ENCODE data around the gene PKIB.

Gene PKIB

DNA sequence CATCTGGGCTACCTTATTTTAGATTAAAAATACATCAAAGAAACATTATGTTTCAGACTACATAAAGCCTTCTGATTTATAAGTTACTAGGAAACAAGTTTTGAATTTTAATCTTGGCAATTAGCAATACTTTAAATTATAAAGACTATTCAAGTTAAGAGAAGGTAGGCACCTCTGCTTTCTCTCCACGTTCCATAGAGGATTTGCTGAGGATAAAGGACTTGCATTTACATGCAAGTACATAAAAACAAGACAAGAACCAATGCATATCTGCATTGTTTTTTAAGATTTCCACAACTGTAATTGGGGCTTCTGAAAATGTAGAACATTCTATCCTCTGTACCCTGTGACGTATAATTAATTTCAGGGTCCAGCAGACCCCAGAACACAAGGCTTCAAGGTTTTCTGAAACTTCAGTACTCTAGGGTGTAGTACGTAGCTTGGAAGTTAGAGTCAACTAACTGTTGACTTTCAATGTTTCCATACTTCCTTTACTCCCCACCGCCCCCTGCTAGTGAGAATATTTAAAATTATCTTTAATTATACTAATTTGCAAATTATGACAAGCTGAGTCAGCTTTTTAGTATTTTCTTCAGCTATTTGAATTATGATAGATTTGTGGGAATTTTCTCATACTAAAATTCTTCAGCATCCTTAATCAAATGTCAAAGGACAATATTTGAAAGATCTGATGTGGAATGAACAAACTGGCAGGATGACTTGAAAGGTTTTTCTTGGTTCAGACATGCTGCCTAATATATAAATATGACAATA is 82.8 kb downstream of the PKIB start:
- Histone ChIP-seq H3K9me3 (ENCODE audit: insufficient read depth, low read length) (no peaks in the 10 kb centered on the region), H3K4me3 (ENCODE audit: insufficient read length, low read depth) (no peak overlapping the region), H3K36me3 (ENCODE audit: insufficient read depth, insufficient read length, low read length) (no peaks in the 10 kb centered on the region), H3K27me3 (ENCODE audit: insufficient read depth, insufficient read length) (no peaks in the 10 kb centered on the region), H3K9ac (ENCODE audit: insufficient read length, low read depth) (no peak overlapping the region), H3K4me1 (ENCODE audit: insufficient read depth, insufficient read length) (no peaks in the 10 kb centered on the region)
- no peak for TF ChIP-seq ZNF274 (IDR thresholded peaks at IDR 0.05; ENCODE audit: low read depth, low read length)
- no peak for TF ChIP-seq SUZ12 (IDR thresholded peaks at IDR 0.05; ENCODE audit: extremely low read depth, insufficient read depth, insufficient read length)
- TF ChIP-seq YY1 (IDR thresholded peaks at IDR 0.05; ENCODE audit: insufficient read depth, insufficient read length): no peak
- DNase-seq (ENCODE audit: low read depth, low spot score): no peak

DNA sequence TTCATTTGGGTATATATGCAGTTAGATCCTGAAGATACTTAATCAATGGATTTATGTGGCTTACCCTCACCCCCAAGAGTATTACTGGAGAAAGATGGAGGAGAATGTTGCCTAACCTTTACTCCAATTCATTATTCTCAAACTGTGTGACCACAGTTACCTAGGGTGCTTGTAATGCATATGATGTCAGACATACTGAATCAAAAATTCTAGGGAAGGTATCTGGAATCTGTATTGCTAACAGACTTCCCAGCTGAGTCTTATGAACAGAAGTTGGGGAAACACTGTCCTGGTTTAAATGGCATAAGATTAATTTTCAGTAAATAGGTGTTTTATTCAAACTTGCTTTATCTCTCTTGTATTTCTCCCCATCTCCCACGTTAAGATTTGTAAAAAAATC is 83.9 kb downstream of the PKIB start:
- H3K9me3 ChIP-seq (ENCODE audit: insufficient read depth, low read length): no peaks in the 10 kb centered on the region
- H3K36me3 ChIP-seq (ENCODE audit: insufficient read depth, insufficient read length, low read length): no peaks in the 10 kb centered on the region
- no peak overlapping the region for H3K4me3 ChIP-seq (ENCODE audit: insufficient read length, low read depth)
- TF ChIP-seq ZNF274 (IDR thresholded peaks at IDR 0.05; ENCODE audit: low read depth, low read length) (no peak), YY1 (IDR thresholded peaks at IDR 0.05; ENCODE audit: insufficient read depth, insufficient read length) (no peak), SUZ12 (IDR thresholded peaks at IDR 0.05; ENCODE audit: extremely low read depth, insufficient read depth, insufficient read length) (no peak)
- H3K4me1 ChIP-seq (ENCODE audit: insufficient read depth, insufficient read length): no peaks in the 10 kb centered on the region
- H3K9ac ChIP-seq (ENCODE audit: insufficient read length, low read depth): no peak overlapping the region
- no peaks in the 10 kb centered on the region for H3K27me3 ChIP-seq (ENCODE audit: insufficient read depth, insufficient read length)
- no peak for DNase-seq (ENCODE audit: low read depth, low spot score)

GRCh38 chr6:122694602-122695001 is 84.4 kb downstream of the PKIB start:
- no peak for TF ChIP-seq ZNF274 (IDR thresholded peaks at IDR 0.05; ENCODE audit: low read depth, low read length)
- no peak for TF ChIP-seq YY1 (IDR thresholded peaks at IDR 0.05; ENCODE audit: insufficient read depth, insufficient read length)
- no peak for TF ChIP-seq SUZ12 (IDR thresholded peaks at IDR 0.05; ENCODE audit: extremely low read depth, insufficient read depth, insufficient read length)
- Histone ChIP-seq H3K4me3 (ENCODE audit: insufficient read length, low read depth) (no peak overlapping the region), H3K36me3 (ENCODE audit: insufficient read depth, insufficient read length, low read length) (no peaks in the 10 kb centered on the region), H3K4me1 (ENCODE audit: insufficient read depth, insufficient read length) (no peaks in the 10 kb centered on the region), H3K9ac (ENCODE audit: insufficient read length, low read depth) (no peak overlapping the region), H3K27me3 (ENCODE audit: insufficient read depth, insufficient read length) (no peaks in the 10 kb centered on the region), H3K9me3 (ENCODE audit: insufficient read depth, low read length) (no peaks in the 10 kb centered on the region)
- no peak for DNase-seq (ENCODE audit: low read depth, low spot score)

- H3K4me1 ChIP-seq (ENCODE audit: insufficient read depth, insufficient read length): no peaks in the 10 kb centered on the region
- TF ChIP-seq SUZ12 (IDR thresholded peaks at IDR 0.05; ENCODE audit: extremely low read depth, insufficient read depth, insufficient read length) (no peak), YY1 (IDR thresholded peaks at IDR 0.05; ENCODE audit: insufficient read depth, insufficient read length) (no peak)
- no peaks in the 10 kb centered on the region for H3K9me3 ChIP-seq (ENCODE audit: insufficient read depth, low read length)
- H3K36me3 ChIP-seq (ENCODE audit: insufficient read depth, insufficient read length, low read length): no peaks in the 10 kb centered on the region
- no peak overlapping the region for H3K9ac ChIP-seq (ENCODE audit: insufficient read length, low read depth)
- DNase-seq (ENCODE audit: low read depth, low spot score): no peak
- H3K4me3 ChIP-seq (ENCODE audit: insufficient read length, low read depth): no peak overlapping the region
- H3K27me3 ChIP-seq (ENCODE audit: insufficient read depth, insufficient read length): no peaks in the 10 kb centered on the region
These were observed 85.0 kb downstream of the PKIB start for GRCh38 chr6:122695188-122695587.

- Histone ChIP-seq H3K36me3 (ENCODE audit: insufficient read depth, insufficient read length, low read length) (no peaks in the 10 kb centered on the region), H3K4me1 (ENCODE audit: insufficient read depth, insufficient read length) (no peaks in the 10 kb centered on the region), H3K9ac (ENCODE audit: insufficient read length, low read depth) (no peak overlapping the region), H3K9me3 (ENCODE audit: insufficient read depth, low read length) (no peaks in the 10 kb centered on the region), H3K27me3 (ENCODE audit: insufficient read depth, insufficient read length) (no peaks in the 10 kb centered on the region), H3K4me3 (ENCODE audit: insufficient read length, low read depth) (no peak overlapping the region)
- TF ChIP-seq SUZ12 (IDR thresholded peaks at IDR 0.05; ENCODE audit: extremely low read depth, insufficient read depth, insufficient read length) (no peak), ZNF274 (IDR thresholded peaks at IDR 0.05; ENCODE audit: low read depth, low read length) (no peak), YY1 (IDR thresholded peaks at IDR 0.05; ENCODE audit: insufficient read depth, insufficient read length) (no peak)
- DNase-seq (ENCODE audit: low read depth, low spot score): no peak
These were observed 85.9 kb downstream of the PKIB start for GRCh38 chr6:122696079-122696478.

DNA sequence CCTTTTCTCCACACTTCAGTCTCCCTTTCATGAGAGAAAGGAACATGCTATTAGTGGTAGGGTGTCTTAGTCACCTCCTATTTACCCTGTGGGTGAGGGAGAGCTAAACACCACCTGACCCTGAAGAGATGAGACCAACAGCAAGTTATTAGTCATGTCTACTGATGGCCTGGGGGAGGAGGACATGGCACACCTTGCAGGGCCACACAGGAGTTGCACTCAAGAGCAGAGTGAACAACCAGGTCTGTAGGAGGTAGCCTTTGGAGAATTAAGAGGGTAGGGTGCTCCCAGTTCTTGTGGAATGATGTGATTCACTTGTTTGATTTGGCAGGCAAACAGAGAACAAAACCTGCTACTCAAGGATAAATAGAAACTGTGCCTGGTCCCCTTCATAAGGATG is 86.6 kb downstream of the PKIB start:
- Histone ChIP-seq H3K36me3 (ENCODE audit: insufficient read depth, insufficient read length, low read length) (no peaks in the 10 kb centered on the region), H3K9me3 (ENCODE audit: insufficient read depth, low read length) (no peaks in the 10 kb centered on the region), H3K9ac (ENCODE audit: insufficient read length, low read depth) (no peak overlapping the region), H3K4me3 (ENCODE audit: insufficient read length, low read depth) (no peak overlapping the region), H3K4me1 (ENCODE audit: insufficient read depth, insufficient read length) (no peaks in the 10 kb centered on the region), H3K27me3 (ENCODE audit: insufficient read depth, insufficient read length) (no peaks in the 10 kb centered on the region)
- TF ChIP-seq ZNF274 (IDR thresholded peaks at IDR 0.05; ENCODE audit: low read depth, low read length): no peak
- TF ChIP-seq SUZ12 (IDR thresholded peaks at IDR 0.05; ENCODE audit: extremely low read depth, insufficient read depth, insufficient read length): no peak
- no peak for DNase-seq (ENCODE audit: low read depth, low spot score)

- no peak for DNase-seq (ENCODE audit: low read depth, low spot score)
- Histone ChIP-seq H3K27me3 (ENCODE audit: insufficient read depth, insufficient read length) (no peaks in the 10 kb centered on the region), H3K36me3 (ENCODE audit: insufficient read depth, insufficient read length, low read length) (no peaks in the 10 kb centered on the region), H3K4me3 (ENCODE audit: insufficient read length, low read depth) (no peak overlapping the region), H3K9me3 (ENCODE audit: insufficient read depth, low read length) (no peaks in the 10 kb centered on the region), H3K9ac (ENCODE audit: insufficient read length, low read depth) (no peak overlapping the region), H3K4me1 (ENCODE audit: insufficient read depth, insufficient read length) (no peaks in the 10 kb centered on the region)
- TF ChIP-seq ZNF274 (IDR thresholded peaks at IDR 0.05; ENCODE audit: low read depth, low read length): no peak
- no peak for TF ChIP-seq SUZ12 (IDR thresholded peaks at IDR 0.05; ENCODE audit: extremely low read depth, insufficient read depth, insufficient read length)
These were observed 87.3 kb downstream of the PKIB start for GRCh38 chr6:122697458-122697857.

Data from NT2/D1 (cell line).